PC-3 (cell line): ENCODE data around the gene LRCOL1.

Experiments
- CTCF ChIP-seq: fragments of 300-600 bp; sonication (generic); conservative IDR thresholded peaks from 2 replicates; pipeline ENCODE4 v1.5.1; 2017; ENCODE audit warnings: antibody characterized with exemption, low read depth, mild to moderate bottlenecking, low read length
- EZH2 ChIP-seq: fragments of 300-600 bp; sonication (generic); IDR thresholded peaks from one replicate; pipeline ENCODE4 v1.6.1; 2017; ENCODE audit warnings: antibody characterized with exemption, mild to moderate bottlenecking, low read length; ENCODE audit not compliant: unreplicated experiment

DNA sequence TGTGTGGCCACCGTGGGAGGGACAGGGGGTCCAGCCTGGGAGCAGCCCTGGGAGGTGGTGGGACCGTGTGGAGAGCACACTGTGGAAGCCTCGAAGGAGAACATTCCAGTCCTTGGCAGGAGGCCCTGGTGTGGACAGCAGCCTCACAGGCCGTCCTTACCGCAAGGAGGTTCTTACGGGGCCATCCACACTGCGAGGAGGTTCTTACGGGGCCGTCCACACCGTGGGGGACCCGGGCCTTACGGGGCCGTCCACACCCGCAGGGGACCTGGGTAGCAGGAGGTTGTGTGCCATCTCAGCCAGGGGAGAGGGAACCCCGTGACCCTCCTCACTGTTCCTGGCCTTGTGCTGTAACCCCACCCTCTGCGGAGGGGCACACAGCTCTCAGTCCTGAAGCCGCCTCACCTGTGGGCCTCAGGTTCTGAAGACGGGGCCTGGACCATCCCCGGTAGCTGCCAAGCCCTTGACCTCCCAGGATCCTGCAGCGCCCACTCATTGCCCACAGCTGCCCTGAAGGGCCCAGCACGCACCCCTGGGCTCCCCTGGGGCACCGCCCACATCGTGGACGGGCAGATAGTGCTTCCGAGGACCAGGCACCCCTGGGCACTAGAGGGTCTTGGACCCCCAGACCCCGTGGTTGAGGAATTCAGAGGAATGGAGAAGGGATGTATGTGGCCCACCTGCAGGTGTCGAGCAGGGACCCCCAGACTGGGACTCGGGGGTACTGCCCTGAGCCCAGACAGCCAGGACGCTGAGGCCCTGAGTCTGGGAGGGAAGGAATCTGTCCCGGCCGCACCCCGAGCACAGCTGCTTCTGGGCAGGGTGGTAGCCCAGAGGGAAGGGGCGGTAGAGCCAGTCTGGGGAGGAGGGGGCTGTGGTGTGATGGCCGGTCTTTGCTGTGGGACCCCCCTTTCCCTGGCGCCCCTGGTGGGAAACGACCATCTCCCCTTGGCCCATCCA is 37.3 kb downstream of the LRCOL1 start:
- TF ChIP-seq EZH2 = no peak
- TF ChIP-seq CTCF = no peak
